GM23248 (cell line): Measurements from ENCODE around the gene CHAF1A. TPM values are rescaled to one million over a fixed set of nuclear protein-coding genes. Genes with fewer than 3 reads are reported as not detected.

Experiments used
- DNase-seq: peaks from one replicate; pipeline ENCODE4 v3.0.0-alpha.2; 2015
- H2AFZ ChIP-seq: fragments of 200-600 bp; sonication (generic); 2 replicates; pipeline ENCODE4 v1.6.1; 2016; ENCODE audit warnings: antibody characterized with exemption
- H3F3A ChIP-seq: fragments of 200-600 bp; sonication (generic); 2 replicates; pipeline ENCODE4 v1.6.1; 2016; ENCODE audit warnings: mild to moderate bottlenecking, antibody characterized with exemption, mixed run types; ENCODE audit not compliant: insufficient read depth
- H3K27ac ChIP-seq: fragments of 200-600 bp; sonication (generic); 2 replicates; pipeline ENCODE4 v1.5.1; 2016; ENCODE audit warnings: mild to moderate bottlenecking
- H3K27me3 ChIP-seq: fragments of 200-600 bp; sonication (generic); replicated peaks from 2 replicates; pipeline ENCODE4 v1.6.1; 2016; ENCODE audit warnings: mild to moderate bottlenecking; ENCODE audit not compliant: insufficient read depth
- H3K36me3 ChIP-seq: fragments of 200-600 bp; sonication (generic); 2 replicates; pipeline ENCODE4 v1.6.1; 2016; ENCODE audit warnings: low read depth, mild to moderate bottlenecking
- H3K4me1 ChIP-seq: fragments of 200-600 bp; sonication (generic); 2 replicates; pipeline ENCODE4 v1.6.1; 2016; ENCODE audit warnings: mild to moderate bottlenecking; ENCODE audit not compliant: insufficient read depth
- H3K4me2 ChIP-seq: fragments of 200-600 bp; sonication (generic); one replicate; pipeline ENCODE4 v1.6.1; 2016; ENCODE audit warnings: mild to moderate bottlenecking; ENCODE audit not compliant: unreplicated experiment
- H3K4me3 ChIP-seq: fragments of 200-600 bp; sonication (generic); 2 replicates; pipeline ENCODE4 v1.5.1; 2016; ENCODE audit warnings: mild to moderate bottlenecking
- H3K79me2 ChIP-seq: fragments of 200-600 bp; sonication (generic); 2 replicates; pipeline ENCODE4 v1.6.1; 2016; ENCODE audit warnings: mild to moderate bottlenecking; ENCODE audit not compliant: insufficient read depth
- H3K9ac ChIP-seq: fragments of 200-600 bp; sonication (generic); 2 replicates; pipeline ENCODE4 v1.6.1; 2016; ENCODE audit warnings: mild to moderate bottlenecking
- H3K9me2 ChIP-seq: fragments of 200-600 bp; sonication (generic); 2 replicates; pipeline ENCODE4 v1.6.1; 2016; ENCODE audit warnings: mixed run types, mild to moderate bottlenecking, moderate library complexity; ENCODE audit not compliant: insufficient read depth
- H3K9me3 ChIP-seq: fragments of 200-600 bp; sonication (generic); one replicate; pipeline ENCODE4 v1.6.1; 2017; ENCODE audit warnings: low read depth
- H4K20me1 ChIP-seq: fragments of 200-600 bp; sonication (generic); 2 replicates; pipeline ENCODE4 v1.6.0; 2016; ENCODE audit not compliant: insufficient read depth
- EZH2 ChIP-seq: fragments of 200-600 bp; sonication (generic); IDR thresholded peaks from 2 replicates; pipeline ENCODE4 v1.6.1; 2018; ENCODE audit warnings: antibody characterized with exemption, mild to moderate bottlenecking; ENCODE audit not compliant: insufficient read depth, poor library complexity, severe bottlenecking
- EZH2phosphoT487 ChIP-seq: fragments of 200-600 bp; sonication (generic); IDR thresholded peaks from 2 replicates; pipeline ENCODE4 v1.6.1; 2018; ENCODE audit warnings: antibody characterized with exemption, moderate library complexity, mild to moderate bottlenecking, low read depth; ENCODE audit not compliant: insufficient read depth
- WGBS, 2 experiments: methylation state at CpG; one replicate each; pipeline ENCODE4 v1.1.6; 2015 to 2017; ENCODE audit warnings: low lambda C conversion rate in 2 of 2, low coverage in 1 of 2; ENCODE audit errors: missing lambda C conversion rate in 2 of 2; 5-methylcytosine and 5-hydroxymethylcytosine counted together
- in situ Hi-C: fragments of 300-500 bp; cut with MboI; formaldehyde crosslinking; loops from 2 replicates; pipeline ENCODE4 v1.15.0; 2020
- polyA plus RNA-seq: library from polyadenylated mRNA; unstranded; fragments of >200 nt; fragmentation: Nextera tagmentation; extraction: Ambion mirVana; gene quantifications from 2 replicates; pipeline ENCODE4 v1.2.1, GENCODE V29; 2016
- total RNA-seq: library from RNA; depleted of rRNA; stranded (reverse); fragments of >200 nt; shearing (Covaris generic); gene quantifications from 2 replicates; pipeline ENCODE4 v1.2.3, GENCODE V29; 2014

CHAF1A gene
- total and polyA plus RNA-seq, 2 experiments from 2014 or later: 11.6 to 12.6 TPM

- Histone ChIP-seq H2AFZ (no peak overlapping the region), H3K4me1 (no peaks in the 10 kb centered on the region), H3K36me3 (peaks cover 12% of the 10 kb centered on the region; the same call in 1 of the 2 replicates), H3K27ac (no peak overlapping the region), H3K79me2 (peaks cover 17% of the 10 kb centered on the region), H4K20me1 (no peaks in the 10 kb centered on the region), H3K9me3 (no peaks in the 10 kb centered on the region), H3F3A (no peaks in the 10 kb centered on the region; the same call in 1 of the 2 replicates), H3K9me2 (no peaks in the 10 kb centered on the region), H3K4me3 (no peak overlapping the region), H3K4me2 (no peak overlapping the region), H3K27me3 (no peaks in the 10 kb centered on the region), H3K9ac (no peak overlapping the region)
- no peak for TF ChIP-seq EZH2
- TF ChIP-seq EZH2phosphoT487: no peak
- in situ Hi-C loops: no loop called here
- WGBS, 2 experiments: 91 to 94% methylated on average over 40 to 58 of the region's 58 CpGs
- no peak for DNase-seq
These were observed 43.7 kb downstream of the CHAF1A start for GRCh38 chr19:4445963-4446703.

DNA sequence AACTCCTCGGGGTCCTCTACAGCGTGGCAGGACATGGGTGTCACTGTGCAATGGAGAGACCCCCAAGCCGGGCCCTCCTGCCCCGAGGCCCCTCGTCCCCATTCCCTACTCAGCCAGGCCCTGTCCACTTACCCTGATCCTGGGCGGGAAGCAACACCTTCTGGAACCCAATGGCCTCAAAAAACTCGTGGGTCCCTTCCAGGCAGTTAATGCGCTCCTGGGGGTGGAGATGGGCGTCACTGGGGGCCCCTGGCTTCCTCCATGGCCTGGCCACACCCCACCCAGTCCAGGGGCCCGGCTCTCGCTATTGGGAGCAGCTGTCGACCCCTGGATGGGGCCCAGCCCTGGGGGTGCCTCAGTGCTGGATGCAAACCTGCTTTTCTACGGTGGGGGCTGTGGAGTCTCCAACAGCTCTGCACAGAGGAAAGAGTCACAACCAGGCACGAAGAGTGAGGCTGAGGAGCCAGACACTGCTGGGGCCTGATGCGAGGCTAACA is 44.3 kb downstream of the CHAF1A start:
- TF ChIP-seq EZH2: no peak
- no peak for TF ChIP-seq EZH2phosphoT487
- DNase-seq: no peak
- H4K20me1 ChIP-seq: no peaks in the 10 kb centered on the region
- H3K9me3 ChIP-seq: no peaks in the 10 kb centered on the region
- H3K9ac ChIP-seq: no peak overlapping the region
- no peak overlapping the region for H3K4me3 ChIP-seq
- 75 to 78% methylated on average over 11 to 15 of the region's 15 CpGs for WGBS, 2 experiments
- in situ Hi-C loops: no loop called here
- H3K9me2 ChIP-seq: no peaks in the 10 kb centered on the region
- H2AFZ ChIP-seq: no peak overlapping the region
- H3K27me3 ChIP-seq: no peaks in the 10 kb centered on the region
- peaks cover 23% of the 10 kb centered on the region for H3K79me2 ChIP-seq
- H3K4me1 ChIP-seq: no peaks in the 10 kb centered on the region
- H3K36me3 ChIP-seq: peaks cover 18% of the 10 kb centered on the region; the same call in 1 of the 2 replicates
- no peak overlapping the region for H3K4me2 ChIP-seq
- no peaks in the 10 kb centered on the region; the same call in 1 of the 2 replicates for H3F3A ChIP-seq
- H3K27ac ChIP-seq: no peak overlapping the region

DNA sequence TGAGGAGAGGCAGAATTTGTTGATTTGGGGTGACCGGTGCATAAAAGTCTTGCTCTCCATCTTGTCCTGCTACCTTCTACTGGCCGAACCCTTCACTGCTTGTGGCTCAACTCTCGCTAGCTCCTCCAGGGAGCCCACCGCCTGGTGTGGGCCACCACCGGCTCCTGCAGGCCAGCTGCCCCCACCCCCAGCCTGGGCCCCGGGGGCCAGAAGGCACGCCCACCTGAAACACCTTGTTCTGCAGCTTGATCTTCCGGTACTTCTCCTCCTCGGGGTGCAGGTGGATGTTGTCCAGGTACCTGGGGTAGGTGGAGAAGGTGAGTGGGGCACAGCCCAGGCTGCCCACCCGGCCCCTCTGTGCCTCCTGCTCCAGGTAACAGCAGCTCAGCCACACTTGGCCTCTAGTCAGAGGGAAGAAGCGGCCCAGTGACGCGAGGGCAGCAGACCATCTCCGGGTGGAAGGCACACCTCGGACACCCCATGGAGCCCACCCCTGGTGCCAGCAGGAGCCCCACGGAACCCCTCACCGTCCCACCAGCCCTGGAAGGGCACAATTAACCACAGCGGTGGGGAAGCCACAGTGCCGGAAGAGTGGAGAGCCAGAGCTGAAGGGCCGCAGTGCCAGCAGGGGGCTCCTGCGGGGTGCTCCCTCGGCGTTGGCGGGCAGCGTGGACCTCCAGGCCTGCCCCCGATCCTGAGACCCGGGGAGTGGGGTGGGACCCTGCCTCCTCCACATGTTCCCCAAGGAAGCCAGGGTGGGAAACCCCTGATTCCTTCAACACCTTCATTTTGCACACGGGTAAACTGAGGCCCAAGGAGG is 45.1 kb downstream of the CHAF1A start:
- no peaks in the 10 kb centered on the region for H3K9me3 ChIP-seq
- no peak overlapping the region for H3K27ac ChIP-seq
- no peak for DNase-seq
- 90 to 92% methylated on average over 24 to 28 of the region's 28 CpGs for WGBS, 2 experiments
- no peaks in the 10 kb centered on the region for H3K4me1 ChIP-seq
- in situ Hi-C loops: no loop called here
- no peak for TF ChIP-seq EZH2phosphoT487
- no peak overlapping the region for H3K9ac ChIP-seq
- H3F3A ChIP-seq: no peaks in the 10 kb centered on the region; the same call in 1 of the 2 replicates
- H3K4me3 ChIP-seq: no peak overlapping the region
- no peaks in the 10 kb centered on the region for H4K20me1 ChIP-seq
- no peaks in the 10 kb centered on the region for H3K27me3 ChIP-seq
- H3K36me3 ChIP-seq: peaks cover 18% of the 10 kb centered on the region; the same call in 1 of the 2 replicates
- no peak overlapping the region for H3K4me2 ChIP-seq
- no peak overlapping the region for H2AFZ ChIP-seq
- H3K79me2 ChIP-seq: peaks cover 28% of the 10 kb centered on the region
- H3K9me2 ChIP-seq: no peaks in the 10 kb centered on the region

DNA sequence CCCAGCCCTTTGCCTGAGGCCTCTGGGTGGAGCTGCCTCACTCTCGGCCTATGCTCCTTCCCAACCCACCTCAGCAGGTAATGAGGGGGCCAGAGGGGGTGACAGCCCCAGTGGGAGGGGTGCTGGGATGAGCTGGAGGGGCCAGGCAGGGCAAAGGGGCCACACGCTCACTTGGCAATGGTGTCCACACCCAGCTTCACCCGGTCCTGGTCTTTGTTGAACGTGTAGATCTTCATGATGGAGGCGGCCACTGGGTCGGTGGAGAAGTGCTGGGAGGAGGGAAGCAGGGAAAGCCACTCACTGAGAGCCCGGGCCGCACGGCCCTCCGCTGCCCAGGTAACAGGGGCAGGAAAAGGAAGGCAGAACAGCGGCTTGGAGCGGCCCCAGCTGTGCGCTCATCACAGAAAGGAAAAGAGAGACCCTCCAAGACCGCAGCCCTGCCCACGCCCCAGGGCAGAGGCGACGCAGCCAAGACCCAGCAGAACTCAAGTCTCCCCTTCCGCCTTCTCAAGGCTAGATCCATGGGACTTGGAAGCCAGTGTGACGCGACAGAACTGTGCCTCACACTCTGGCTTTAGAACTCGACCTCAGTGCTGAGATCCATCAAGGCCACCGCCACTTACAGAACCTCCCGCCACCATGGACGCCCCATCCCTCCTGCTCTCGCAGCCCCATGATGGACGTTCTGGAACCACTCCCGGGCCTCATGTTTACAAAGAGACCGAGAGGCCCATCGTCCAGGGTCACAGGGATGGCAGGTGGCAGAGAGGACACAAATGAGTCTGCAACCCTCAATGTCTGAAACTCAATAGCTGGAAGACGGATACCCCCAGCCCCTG is 45.9 kb downstream of the CHAF1A start:
- Histone ChIP-seq H3K9me3 (no peaks in the 10 kb centered on the region), H2AFZ (no peak overlapping the region), H3K9ac (no peak overlapping the region), H3K27me3 (no peaks in the 10 kb centered on the region), H3F3A (no peaks in the 10 kb centered on the region; the same call in 1 of the 2 replicates), H3K9me2 (no peaks in the 10 kb centered on the region), H3K79me2 (peaks cover 36% of the 10 kb centered on the region), H3K36me3 (peaks cover 18% of the 10 kb centered on the region; the same call in 1 of the 2 replicates), H3K27ac (no peak overlapping the region), H3K4me1 (no peaks in the 10 kb centered on the region), H3K4me3 (no peak overlapping the region), H4K20me1 (no peaks in the 10 kb centered on the region), H3K4me2 (no peak overlapping the region)
- 88 to 90% methylated on average over 24 to 29 of the region's 30 CpGs for WGBS, 2 experiments
- in situ Hi-C loops: no loop called here
- DNase-seq: no peak
- TF ChIP-seq EZH2phosphoT487 (no peak), EZH2 (no peak)
